MM.1S (cell line): Measurements from ENCODE around the gene TECTB.

Experiments
- CTCF ChIP-seq: fragments of 300-600 bp; sonication (generic); IDR thresholded peaks from 2 replicates; pipeline ENCODE4 v1.5.1; 2016; ENCODE audit warnings: antibody characterized with exemption, low read length, mixed read lengths
- EZH2 ChIP-seq: fragments of 300-600 bp; sonication (generic); optimal IDR thresholded peaks from 2 replicates; pipeline ENCODE3; 2017; ENCODE audit warnings: low read depth, mild to moderate bottlenecking, antibody characterized with exemption, low read length, mixed read lengths
- EZH2phosphoT487 ChIP-seq: fragments of 300-600 bp; sonication (generic); IDR thresholded peaks from 2 replicates; pipeline ENCODE4 v1.6.1; 2018; ENCODE audit warnings: antibody characterized with exemption, low read length

- TF ChIP-seq CTCF (no peak), EZH2 (no peak), EZH2phosphoT487 (no peak)
Measured at GRCh38 chr10:112280205-112280921, 2.8 kb upstream of the TECTB start.
